GM18502 (cell line): Measurements from ENCODE around the gene TGIF2.

ENCODE experiments used
- ATAC-seq: cut with Tn5 transposase; IDR thresholded peaks from one replicate; pipeline ENCODE4 v1.9.1; 2021; ENCODE audit warnings: mild to moderate bottlenecking; ENCODE audit not compliant: unreplicated experiment, poor library complexity

The TGIF2 gene

DNA sequence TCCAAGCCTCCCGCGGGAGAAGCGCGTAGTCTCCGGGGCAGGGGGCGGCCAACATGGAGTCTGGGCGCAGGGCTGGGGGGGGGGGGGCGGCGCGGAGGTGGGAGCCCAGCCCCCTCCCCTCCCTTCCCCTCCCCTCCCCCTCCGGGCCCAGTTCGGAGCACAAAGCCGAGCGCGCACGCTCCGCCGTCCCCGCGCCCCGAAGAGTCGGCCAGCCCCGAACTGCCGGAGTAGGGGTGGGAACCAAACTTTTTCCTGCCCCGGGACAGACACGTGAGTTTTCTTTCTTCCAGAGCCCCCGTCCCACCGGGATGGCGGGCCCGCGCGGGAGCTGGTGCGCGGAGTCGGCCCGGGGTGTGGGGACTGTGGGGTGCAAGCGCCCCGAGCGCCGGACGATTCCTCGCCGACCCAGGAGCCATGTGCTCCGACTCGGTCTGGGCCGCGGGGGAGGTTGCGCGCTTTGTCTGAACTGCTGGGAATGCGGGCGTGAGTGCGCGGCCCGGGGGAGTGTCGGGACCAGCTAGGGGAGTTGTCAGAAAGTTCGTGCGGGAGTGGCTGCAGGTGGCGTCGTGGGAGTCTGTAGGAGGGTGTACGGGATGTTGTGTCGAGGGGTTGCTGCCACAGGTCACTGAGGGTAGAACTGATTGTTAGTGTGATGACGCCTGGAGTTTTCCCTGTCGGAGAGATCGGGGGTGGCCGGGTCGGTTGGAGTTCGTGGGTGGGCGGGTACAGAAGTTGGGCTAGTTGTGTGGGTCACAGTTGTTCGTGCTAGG, 1.2 kb downstream of the TGIF2 start:
- no peak for ATAC-seq

DNA sequence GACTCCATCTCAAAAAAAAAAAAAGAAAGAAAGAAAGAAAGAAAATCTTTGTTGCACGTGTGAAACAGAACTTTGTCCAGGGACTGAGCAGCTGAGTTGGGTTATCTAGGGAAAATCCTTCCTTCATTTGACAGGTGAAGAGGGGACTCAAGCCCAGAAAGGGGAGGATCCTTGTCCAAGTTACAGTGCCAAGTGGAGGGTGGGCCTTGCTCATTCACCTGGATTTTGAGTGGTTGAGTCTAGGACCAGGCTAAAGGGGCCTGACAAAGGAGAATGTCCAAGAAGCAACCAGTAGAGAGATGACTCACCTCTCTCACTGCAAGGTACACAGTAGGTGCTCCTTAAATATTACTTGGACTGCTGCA, 2.7 kb downstream of the TGIF2 start:
- ATAC-seq, result no peak

DNA sequence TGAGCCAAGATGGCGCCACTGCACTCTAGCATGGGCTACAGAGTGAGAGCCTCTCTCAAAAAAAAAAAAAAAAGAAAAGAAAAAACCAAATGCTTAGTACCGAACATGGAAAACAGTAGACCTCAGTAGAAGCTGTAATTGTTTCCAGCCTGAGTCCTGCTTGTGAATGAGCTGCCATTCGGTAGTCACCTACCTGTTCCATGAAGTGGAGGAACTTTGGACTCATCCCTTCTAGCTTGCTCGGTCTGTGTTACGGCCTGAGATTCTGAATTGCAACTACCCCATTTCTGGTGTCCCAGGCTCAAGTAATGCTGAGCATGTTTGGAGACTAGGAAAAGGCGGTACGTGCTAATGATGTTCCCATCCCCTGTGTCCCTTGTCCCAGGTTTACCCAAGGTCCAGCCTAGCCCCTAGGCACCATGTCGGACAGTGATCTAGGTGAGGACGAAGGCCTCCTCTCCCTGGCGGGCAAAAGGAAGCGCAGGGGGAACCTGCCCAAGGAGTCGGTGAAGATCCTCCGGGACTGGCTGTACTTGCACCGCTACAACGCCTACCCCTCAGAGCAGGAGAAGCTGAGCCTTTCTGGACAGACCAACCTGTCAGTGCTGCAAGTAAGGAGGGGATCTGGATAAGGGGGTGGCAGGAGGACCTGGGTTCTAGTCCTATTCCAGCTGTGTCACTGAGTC, 5.1 kb downstream of the TGIF2 start:
- no peak for ATAC-seq

DNA sequence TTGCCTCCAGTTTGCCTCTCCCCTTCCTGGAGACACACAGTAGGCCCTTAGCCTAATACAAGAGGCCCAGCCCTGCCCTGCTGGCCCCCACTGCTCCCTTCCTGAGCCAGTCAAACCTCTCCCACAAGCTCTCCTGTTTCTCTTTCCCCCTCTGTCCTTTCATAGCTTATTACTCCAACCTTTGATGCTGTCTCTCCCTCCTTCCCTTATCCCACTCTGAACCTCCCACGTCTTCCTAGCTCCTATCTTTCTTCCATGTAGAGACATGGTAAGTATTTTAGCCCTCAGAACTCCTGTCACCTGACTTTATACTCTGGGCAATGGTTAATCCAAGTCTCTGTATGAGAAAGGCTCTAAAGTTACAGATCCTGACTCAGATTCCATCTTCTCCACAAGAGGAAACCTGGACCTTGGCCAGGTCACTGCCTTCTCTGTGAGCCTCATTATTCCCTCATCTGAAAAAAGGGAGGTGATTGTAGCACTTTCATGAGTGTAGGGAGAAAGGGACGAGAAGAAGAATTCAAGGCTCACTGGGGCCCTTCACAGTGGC, 6.7 kb downstream of the TGIF2 start:
- ATAC-seq, result no peak

DNA sequence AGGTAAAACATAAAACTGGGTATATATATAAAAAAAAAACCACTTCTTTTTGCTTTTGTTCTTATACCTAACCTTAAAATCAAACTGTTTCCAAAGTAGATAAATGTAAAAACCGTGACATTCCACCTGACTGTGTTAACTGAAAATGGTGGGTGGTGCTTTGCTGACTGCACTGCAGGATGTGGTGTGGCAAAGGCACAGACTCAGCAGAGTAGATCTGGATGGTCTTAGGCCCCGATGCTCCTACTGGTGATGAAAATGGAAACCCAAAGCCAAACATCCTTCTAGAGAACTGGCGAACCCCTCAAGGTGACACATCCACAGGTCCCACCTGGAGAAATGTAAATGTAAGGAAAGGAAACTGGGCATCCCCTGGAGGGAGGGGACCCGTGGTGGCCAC, 8.9 kb downstream of the TGIF2 start:
- no peak for ATAC-seq

DNA sequence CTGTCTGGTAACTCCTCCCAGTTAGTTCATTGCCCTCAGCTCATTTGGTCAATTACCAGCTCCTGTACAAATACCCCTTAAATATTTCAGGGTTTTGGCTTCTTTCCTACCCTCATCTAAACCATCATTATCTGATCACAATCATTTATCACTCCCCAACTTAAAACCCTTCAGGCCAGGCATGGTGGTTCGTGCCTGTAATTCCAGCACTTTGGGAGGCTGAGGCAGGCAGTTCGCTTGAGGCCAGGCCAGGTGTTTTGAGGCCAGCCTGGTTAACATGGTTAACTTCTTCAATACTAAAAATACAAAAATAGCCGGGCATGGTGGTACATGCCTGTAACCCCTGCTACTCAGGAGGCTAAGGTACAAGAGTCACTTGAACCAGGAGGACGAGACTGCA, 9.4 kb downstream of the TGIF2 start:
- ATAC-seq, result no peak

DNA sequence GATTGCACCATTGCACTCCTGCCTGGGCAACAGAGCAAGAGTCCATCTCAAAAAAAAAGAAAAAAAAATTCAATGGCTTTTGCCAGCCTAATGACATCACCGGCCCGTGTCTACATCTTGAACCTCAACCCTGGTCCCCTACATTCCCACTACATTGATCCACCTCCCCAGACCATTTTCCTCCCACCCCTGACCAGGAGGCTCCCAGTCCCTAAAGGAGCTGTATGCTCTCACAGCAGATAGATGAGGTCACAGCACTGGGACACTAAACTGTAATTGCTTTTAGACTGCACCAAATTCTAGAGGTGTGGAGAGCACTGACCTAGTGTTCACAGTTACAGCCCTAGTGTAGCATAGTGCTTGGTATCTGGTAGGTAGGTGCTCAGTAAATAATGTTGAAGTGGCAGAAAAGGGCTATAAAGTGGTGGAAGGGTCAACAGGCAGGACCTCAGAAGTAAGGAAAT, 10.7 kb downstream of the TGIF2 start:
- ATAC-seq, result no peak

DNA sequence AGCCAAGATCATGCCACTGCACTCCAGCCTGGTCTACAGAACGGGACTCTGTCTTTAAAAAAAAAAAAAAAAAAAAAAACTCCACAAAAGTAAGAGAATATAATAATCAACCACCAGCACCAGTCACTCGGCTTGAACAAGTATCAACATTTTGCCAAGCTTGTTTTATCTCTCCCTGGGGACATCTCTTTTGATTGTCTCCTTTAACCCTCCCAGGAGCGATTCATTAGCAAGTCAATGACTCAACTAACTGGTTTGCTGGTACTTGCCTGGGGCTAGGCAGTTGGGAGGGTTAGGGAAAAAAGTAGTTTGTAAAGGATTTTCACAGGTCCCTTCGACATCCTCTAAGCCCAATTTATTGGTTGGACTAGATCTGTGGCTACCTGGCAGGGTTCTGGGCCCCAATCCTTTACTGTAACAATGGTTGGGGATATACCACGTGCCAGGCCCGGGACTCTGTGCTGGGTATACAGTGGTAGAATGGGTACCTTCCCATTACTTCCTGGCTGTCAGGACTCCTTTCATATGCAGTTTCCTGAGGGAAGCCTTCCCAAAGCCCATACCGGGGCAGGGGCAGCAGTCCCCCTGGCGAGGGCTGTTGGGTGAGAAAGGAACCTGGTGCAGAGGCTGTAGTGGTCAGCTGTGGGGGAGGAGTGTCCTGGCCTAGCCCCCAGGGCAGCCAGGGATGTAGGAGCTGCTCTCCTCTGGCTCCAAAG, 12.2 kb downstream of the TGIF2 start:
- no peak for ATAC-seq

DNA sequence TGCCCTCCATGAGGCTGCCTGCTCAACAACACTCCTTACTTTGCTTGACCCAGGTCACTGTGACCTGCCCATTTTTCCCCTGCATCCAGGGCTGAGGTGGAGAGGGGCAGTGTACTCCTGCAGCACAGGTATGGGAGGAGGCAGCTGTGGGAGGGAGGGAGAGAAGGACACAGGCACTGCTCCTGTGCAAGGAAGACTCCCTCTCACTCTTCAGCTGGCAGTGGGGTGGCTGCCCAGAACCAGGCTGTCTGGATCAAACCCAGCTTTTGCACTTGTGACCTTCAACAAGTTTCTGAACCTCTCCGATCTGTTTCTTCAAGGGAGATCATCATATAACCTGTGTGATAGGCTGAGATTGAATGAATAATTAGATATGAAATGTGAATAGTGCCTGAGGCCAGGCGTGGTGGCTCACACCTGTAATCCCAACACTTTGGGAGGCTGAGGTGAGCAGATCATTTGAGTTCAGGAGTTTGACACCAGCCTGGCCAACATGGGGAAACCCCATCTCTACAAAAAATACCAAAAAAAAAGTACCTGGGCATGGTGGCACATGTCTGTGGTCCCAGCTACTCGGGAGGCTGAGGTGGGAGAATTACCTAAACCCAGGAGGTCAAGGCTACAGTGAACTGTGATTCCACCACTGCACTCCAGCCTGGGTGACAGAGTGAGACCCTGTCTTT, 14.1 kb downstream of the TGIF2 start:
- ATAC-seq, result no peak

DNA sequence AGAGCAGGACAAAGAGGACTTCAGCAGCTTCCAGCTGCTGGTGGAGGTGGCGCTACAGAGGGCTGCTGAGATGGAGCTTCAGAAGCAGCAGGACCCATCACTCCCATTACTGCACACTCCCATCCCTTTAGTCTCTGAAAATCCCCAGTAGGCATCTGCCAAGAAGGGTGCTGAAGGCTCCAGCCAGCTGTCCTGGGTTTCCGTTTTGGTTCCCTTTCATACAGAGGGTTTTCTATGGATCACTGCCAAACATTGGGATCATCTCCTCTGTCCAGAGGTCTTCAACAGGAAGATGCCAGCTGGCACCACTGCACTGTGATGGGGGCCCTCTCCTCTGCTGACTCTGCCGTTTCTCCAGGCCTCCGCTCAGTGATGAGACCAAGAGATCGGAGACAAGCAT, 17.9 kb downstream of the TGIF2 start:
- no peak for ATAC-seq

DNA sequence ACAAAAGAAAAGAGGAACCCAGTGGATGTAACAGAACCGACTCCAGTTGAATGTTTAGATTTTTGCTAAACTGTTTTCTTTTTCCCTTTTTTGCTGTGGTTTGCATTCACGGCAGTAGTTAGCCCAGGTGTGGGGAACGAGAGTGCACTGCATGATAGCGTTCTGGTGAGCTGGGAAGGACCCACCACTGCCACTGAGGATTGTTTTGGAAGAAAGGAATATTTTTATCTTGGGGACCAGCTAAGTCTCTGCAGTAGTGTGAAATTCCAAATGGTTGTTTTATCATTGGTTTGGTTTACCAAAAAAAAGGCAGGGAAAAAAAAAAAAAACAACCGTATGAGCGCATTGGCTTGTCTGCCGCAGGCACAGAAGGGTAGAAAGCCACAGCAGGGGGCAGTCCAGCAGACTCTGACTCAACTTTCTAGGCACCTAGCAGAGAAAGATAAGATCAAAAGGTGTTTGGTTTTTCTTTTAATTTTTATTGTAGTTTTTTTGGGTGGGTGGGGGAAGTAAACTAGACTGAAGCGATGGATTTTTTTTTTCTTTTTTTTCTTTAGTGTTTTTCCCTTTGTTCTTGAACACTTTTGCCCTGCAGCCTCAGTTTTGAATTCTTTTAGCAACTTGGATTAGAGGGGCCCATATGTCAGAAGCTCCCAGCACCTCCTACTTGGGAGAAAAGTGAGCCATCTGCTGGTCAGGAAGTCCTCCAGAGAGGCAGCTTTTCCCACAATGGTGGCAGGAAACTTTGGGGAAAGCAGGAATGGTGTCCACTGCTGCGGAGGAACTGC, 18.7 kb downstream of the TGIF2 start:
- ATAC-seq, result no peak

DNA sequence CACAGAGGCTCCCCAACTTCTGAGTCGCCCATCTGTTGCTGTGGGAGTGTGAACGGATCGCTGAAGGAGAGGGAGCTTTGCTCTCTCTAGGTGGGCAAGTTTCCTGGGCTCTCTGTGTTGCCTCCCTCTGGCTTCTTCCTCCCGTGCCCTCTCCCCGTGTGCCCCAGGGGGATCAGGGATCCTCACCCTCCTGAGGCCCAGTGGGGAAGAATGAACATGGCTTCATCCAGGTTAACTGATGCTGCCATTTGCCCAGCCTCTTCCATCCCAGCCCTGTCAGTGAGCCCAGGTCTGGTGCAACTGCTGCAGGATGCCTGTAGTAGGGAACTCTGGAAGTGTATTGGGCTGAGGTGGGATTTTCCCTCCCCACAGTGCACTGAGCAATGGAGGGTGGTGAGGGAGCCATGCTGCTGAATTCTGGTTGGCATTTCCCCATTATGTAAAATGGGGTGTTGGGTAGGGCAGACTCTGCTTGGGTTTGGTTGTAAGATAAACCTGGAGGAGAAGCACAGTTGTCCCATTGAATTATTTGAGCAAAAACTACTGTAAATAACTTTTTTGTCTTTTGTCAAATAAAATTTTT, 20.0 kb downstream of the TGIF2 start:
- ATAC-seq, result no peak

DNA sequence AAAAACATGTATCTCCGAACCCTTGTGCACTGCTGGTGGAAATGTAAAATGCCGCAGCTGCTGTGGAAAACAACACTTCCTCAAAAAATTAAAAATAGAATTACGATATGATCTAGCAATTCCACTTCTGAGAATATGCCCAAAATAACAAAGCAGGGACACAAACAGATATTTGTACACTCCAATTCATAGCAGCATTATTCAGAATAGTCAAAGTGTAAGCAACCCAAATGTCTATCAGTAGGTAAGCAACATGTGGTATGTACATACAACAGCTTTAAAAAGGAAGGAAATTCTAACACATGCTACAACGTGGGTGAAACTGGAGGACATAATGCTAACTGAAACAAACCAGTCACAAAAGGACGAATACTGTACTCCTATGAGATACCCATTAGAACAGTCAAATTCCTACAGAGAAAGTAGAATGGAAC, 26.5 kb downstream of the TGIF2 start:
- ATAC-seq, result no peak

DNA sequence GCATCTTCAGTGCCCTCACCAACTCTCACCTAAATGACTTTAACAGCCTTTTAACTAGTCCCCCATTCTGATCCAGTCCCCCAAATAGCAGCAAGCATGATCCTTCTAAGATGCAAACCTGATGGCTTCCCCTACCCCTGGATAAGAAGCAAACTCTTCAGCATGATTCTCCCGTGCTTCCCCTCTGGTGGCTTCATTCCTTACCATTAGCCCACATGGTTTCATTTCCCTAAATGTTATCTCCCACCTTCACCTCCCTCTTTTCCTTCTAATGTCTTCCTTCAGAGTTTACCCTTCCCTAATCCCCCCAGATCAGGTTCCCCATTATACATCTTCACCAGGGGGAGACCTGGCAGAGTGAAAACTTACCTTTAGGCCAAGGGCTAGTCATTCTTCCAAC, 28.1 kb downstream of the TGIF2 start:
- ATAC-seq, result no peak

DNA sequence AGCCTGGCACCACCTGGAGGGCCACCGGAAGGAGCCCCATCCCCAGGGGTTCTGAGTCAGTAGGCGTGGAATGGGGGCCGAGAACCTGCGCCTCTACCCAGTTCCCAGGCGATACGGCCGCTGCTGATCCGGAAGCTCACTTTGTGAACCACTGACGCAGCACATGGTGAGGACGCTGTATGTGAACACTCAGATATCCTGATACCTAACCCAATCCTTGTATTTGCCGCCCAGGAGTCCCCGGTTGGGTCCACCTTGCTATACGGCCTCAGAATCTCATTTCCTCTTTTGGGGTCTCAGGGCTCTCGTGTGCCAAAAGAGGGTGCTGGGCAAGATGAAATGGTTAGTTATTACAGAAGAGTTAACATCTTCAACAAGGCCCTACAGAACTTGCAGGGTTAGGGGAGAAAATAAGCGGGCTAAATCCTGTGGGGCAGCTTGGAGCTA, 31.6 kb downstream of the TGIF2 start:
- ATAC-seq, result peak; percentile 42

DNA sequence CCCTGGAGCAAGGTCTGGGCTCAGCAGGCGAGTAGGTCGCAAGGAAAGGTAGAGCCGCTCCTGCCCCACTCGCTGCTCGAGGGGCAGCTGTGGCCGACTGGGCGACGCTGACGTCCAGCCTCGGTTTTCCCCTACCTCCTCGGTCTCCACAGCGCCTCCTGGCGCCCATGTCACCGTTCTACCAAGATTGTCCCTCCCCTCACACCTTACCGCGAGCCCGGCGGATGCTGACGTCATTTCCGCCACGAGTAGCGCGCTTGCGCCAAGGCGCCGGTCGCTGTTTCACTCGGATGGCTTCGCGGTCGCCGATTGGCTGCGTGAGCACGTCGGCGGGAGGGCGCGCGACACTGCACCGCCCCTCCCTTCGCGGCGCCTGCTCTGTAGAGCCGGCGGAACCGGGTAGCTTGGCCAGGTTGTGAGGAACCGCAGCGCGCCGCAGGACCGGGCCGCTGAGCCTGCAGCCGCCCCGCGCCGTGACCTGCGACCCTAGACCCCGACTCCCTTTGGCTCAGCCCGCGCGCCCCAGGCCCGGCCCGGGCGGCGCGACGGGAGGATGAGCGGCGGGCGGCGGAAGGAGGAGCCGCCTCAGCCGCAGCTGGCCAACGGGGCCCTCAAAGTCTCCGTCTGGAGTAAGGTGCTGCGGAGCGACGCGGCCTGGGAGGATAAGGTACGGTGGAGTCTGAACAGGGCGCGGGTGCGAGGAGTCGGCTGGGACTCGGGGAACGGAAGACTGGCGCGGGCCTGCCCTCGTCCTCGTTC, 32.2 kb downstream of the TGIF2 start, which contains the start of gene RAB5IF:
Gene RAB5IF (plus strand): TSS at position 381 of the 759 bp plus-strand sequence. CDS start 173 bp downstream, at position 554.
- peak; percentile 86 for ATAC-seq

DNA sequence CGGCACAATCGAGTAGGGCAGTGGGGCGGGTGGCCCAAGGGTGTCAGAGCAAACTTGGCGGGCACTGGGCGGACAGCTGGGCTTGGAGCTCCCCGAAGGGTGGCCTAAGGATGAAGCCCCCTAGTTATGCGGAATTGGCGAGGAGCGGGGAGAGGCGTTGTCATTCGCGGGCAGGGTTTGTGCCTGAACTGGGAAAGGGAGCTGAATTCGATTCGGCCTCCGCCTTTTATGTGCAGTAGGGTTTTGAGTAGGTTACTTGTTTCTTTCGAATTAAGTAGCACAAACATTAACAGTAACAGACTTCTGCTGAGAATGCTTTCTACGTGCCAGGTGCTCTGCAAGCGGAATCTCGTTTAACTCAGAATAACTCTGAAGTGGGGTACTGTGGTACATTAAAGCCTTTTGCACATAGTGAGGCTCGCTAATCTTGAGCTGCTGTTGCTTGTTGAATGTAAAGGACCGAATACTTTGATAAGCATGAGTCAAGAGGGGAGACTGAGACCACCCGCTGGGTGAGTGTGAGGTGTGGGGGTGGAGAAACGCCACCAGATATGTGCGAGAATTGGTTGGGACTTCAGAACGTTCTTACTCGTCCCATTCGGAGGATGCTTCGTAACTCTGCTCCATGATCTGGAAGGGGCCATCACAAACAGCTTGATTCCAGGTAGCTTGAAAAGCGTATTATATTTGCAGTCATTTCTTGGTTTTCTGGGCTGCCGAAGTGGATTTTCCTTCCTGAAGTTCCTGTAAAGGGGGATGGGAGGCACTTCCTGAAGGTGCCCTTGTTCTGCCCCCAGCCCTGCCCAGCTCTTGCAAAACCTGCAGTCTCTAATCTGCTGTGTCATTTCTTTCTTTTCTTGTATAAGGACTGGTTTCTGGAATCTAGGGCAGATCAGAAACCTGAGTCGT, 33.0 kb downstream of the TGIF2 start:
- ATAC-seq, result no peak
